GM12872 (cell line): Measurements from ENCODE around the gene STAG3.

ENCODE experiments used
- CTCF ChIP-seq: IDR thresholded peaks from 3 replicates; pipeline ENCODE4 v1.5.1; 2011; ENCODE audit warnings: low read depth, mild to moderate bottlenecking, low read length, moderate library complexity; ENCODE audit not compliant: insufficient read depth

The STAG3 gene

DNA sequence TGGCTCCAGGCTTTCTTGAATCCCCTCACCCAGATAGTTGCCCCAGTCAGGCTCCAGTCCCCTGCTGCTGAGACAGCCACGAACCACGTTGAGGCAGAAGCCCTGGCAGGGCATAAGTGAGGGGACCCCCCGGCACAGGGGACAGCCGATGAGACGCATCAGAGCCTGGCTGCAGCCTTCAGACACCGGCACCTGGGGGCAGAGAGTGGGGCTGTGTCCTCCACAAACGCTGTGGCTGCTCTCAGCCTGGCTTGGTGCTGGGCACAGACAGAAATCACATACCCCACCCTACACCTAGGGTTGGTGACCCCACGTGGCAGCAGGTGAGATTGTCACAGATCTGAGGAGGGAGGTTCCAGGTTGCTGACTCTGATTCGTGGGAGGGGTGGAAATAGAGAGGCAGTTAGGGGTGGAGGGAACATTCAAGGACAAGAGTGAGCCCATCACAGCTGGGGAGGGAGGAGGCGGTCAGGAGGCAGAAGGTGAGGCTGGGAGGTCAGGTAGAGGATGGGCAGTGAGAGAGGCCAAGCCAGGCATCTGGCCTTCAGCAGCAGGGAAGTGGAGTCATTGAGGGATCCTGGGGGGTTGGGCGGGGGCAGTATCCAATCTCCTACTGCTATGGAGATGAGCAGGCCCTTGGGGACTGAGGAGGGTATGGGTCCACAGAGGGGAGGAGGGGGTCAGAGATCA is 3.8 kb upstream of the STAG3 start:
- no peak for TF ChIP-seq CTCF

- no peak for TF ChIP-seq CTCF
Observed at GRCh38 chr7:100174582-100174981, 3.1 kb upstream of the STAG3 start.

DNA sequence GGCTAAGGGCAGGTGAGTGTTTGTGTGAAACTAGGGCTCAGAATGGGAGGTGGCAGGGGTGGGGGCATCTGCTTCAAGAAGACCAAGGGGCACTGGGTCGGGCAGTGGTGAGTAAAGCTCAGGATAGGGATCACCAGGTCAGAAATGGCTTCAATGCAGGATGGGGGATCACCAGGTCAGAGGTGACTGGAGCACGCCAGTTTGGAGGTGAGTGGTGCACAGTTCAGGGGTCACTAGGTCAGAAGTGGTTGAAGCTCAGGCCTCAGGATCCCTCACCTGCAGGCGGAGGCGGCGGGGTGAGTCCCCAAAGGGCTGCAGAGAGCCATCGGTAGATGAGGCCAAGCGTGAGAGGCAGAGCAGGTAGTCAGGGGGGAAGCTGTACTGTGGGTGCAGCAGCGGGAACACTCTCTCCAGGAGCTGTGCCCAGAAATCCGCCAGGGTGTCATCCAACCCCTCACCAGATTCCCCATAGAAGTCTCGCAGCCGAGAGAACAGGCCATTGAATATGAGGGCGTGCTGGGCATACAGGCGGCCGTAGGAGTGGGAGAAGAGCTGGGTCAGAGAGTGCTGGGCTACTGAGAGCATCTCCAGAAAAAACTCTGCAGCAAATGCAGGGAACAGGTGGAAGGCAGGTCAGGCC is 2.3 kb upstream of the STAG3 start:
- no peak for TF ChIP-seq CTCF

DNA sequence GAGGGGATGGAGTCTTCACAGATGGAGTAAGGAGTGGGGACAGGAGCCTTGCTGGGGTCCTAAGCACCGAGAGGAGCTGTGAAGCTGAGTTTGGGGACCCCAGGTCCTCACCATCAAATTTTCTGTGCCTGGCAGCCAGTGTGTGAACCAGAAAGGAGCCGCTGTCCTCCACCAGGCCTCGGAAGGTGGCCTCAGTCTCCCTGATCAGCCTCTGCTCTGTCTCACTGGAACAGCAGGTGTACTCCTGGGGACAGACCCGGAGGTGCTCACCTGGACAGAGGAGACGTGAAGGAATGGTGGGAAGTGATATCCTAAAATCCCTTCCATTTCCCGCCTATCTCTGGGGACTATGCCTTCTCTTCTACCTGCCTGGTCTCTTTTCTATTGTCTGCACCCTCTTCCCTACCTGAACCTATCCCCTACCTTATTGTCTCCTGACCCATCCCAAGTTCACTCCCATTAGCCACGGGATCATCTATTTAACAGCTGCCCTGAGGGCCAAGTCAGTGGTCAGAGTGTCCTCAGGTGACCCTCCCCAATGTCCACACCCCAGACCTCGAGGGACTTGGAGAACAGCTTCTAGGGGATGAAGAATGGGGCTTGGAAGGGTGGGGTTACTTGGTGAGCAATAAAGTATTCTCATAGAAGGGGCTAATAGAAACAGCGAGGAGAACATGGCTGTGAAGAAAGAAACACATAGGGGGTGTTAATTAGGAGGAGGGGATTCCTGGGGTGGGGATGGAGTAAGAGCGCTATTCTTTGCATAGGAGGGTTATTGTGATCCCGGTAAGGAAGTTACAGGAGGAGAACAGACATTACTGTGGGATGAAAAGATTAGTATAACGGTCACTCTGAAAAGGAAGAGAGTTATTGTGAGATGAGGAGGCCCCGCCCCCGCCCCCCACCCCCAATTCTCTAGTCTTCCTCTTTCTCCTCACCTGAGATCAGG is 1.3 kb upstream of the STAG3 start:
- no peak for TF ChIP-seq CTCF

DNA sequence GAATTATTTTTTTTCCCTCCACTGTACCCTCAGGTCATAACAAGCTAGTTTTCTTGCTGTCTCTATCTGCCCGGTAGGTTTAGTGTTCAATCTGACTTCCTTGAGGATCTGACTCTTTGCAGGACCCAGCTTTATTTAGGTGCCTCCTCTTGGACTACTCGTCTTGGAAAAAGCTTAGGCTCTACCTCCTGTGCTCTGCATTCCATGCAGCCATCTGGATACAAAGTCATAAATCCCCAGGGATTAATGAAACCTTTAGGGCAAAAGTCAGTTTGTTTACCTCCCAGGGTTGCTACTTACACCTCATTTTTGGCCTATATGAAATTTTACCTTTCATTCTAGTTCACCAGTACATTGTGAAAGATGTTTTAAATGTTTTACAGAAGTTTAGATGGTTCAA is 8.0 kb downstream of the STAG3 start:
- no peak for TF ChIP-seq CTCF

GRCh38 chr7:100189061-100189460 is 11.3 kb downstream of the STAG3 start:
- peak; percentile 29; the same call in 1 of the 3 replicates for TF ChIP-seq CTCF

- TF ChIP-seq CTCF, result peak; percentile 54; the same call in 2 of the 3 replicates
Observed at GRCh38 chr7:100190048-100190711, 12.5 kb downstream of the STAG3 start.
